Measurements from ENCODE around the gene MAP1S.

DNA sequence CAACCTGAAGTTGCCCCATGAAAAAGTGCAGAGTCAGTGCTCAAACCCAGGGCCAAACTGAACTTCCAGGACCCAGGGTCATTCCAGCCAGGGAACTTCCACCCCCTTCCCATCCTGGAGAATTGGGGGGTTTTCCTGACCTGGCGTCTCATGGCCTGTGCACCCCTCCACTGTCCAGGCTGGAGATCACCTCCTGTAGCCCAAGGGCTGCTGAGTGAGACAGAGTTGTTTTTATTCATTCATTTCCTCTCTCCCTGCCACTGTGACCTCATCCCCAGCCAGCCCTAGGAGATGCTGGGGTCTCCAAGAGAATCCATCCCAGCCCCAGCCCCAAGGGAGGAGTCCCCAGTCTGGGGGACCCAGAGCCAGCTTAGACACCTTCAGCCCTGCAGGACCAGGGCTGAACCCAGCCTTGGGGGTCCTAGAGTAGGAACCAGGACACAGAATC lies 36.2 kb downstream of the MAP1S start:
- TF ChIP-seq POLR2A (IDR thresholded peaks at IDR 0.05) (no peak), POLR2AphosphoS5 (IDR thresholded peaks at IDR 0.05; ENCODE audit: insufficient read depth in 1 of 2, low read depth in 1 of 2) (no peak)
- TF ChIP-seq, protein P1, sequence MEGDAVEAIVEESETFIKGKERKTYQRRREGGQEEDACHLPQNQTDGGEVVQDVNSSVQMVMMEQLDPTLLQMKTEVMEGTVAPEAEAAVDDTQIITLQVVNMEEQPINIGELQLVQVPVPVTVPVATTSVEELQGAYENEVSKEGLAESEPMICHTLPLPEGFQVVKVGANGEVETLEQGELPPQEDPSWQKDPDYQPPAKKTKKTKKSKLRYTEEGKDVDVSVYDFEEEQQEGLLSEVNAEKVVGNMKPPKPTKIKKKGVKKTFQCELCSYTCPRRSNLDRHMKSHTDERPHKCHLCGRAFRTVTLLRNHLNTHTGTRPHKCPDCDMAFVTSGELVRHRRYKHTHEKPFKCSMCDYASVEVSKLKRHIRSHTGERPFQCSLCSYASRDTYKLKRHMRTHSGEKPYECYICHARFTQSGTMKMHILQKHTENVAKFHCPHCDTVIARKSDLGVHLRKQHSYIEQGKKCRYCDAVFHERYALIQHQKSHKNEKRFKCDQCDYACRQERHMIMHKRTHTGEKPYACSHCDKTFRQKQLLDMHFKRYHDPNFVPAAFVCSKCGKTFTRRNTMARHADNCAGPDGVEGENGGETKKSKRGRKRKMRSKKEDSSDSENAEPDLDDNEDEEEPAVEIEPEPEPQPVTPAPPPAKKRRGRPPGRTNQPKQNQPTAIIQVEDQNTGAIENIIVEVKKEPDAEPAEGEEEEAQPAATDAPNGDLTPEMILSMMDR (IDR thresholded peaks at IDR 0.05): no peak

Data from vagina (tissue), 2 donors.